ENCODE measurements around the gene CD28. TPM values are rescaled to one million over a fixed set of nuclear protein-coding genes. Genes with fewer than 3 reads are reported as not detected.

The CD28 gene
- total and polyA plus RNA-seq, 9 of the 15 experiments (the other 6 are each of a cell fraction or from before 2014, with no cell fraction given): 0.01 to 0.11 TPM; not detected in 7

DNA sequence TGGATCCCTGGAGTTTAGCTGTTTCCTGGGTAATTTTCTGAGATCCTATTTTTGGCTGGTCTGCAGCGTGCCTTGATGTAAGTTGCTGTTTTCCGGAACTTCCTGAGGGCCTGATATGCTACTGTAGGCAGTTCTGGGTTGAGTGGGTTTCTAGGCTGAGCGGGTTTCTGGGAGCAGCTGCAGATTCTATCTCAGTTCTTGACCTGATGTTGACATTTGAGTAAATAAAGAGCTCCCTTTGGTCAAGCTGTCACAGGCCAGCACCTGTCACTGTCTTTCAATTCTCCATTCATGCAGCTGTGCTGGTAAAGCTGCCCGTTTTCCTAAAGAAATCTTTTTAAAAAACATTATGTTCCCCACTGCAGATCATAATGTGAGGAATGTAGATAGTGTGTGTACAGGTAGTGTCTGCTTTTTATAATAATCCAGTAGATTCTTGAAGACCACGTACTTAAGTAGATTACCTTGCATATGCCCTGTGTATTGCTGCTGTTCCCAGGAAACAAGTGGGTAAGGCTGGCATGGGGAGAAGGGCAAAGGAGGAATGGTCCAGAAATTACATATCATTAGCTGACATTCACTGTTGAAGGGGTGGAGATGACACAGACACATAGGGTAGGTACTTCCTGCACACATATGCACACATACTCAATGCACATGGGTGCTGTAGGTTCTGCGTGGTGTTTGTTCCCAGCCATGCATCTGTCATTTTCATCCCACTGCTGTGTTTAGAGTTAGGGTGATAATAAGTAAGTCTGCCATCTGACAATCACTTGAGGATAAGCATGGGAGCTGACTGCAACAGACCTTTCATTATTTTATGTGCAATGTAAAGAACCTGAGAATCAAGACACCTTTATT is 25.9 kb downstream of the CD28 start:
- ChIA-PET CTCF (ENCODE audit: low intra/inter-chr PET ratio) (no interaction called here), POLR2A (interaction anchor here (2.2 kb wide), 1 partner anchor 12 kb away, joined by 6 read pairs; no protein-coding TSS in a partner anchor)
- no peaks in the 10 kb centered on the region for H4K20me1 ChIP-seq (replicated peaks; ENCODE audit: control insufficient read depth, insufficient read depth, low read length)
- H3K4me3 ChIP-seq: no peak overlapping the region
- no peak for FAIRE-seq
- no peaks in the 10 kb centered on the region for H3K4me1 ChIP-seq (replicated peaks in 1 of 2; ENCODE audit: control insufficient read depth in 2 of 2, insufficient read depth in 2 of 2, low read length in 2 of 2)
- ATAC-seq: no peak
- no peak overlapping the region for H3K27ac ChIP-seq (ENCODE audit: extremely low read depth, low read depth, low read length)
- no peaks in the 10 kb centered on the region for H3K36me3 ChIP-seq (ENCODE audit: control insufficient read depth, insufficient read depth, low read length)
- H3K9ac ChIP-seq (ENCODE audit: insufficient read depth in 1 of 2, low read depth in 2 of 2, low read length in 2 of 2): no peak overlapping the region
- intact Hi-C loops (cut with micrococcal nuclease): no loop called here
- TF ChIP-seq FOXA3 (CRISPR knock-in tag; conservative IDR thresholded peaks at IDR 0.05 in 1 of 2, IDR thresholded peaks at IDR 0.05 in 1 of 2): 0 out of 4 replicates have a peak, but pooled peaks of 1 of the 2 experiments have one; percentile 38
- no peak for TF ChIP-seq STAT5A (IDR thresholded peaks at IDR 0.05; ENCODE audit: borderline replicate concordance, low read length)
- 1% methylated on average over 6 of the region's 6 CpGs for WGBS (ENCODE audit: insufficient coverage, low coverage, missing lambda C conversion rate)
- no peak overlapping the region for H3K4me2 ChIP-seq (ENCODE audit: insufficient read depth, low read length)
- DNase-seq (ENCODE audit: extremely low read depth in 1 of 4, low spot score in 3 of 4): no peak
- H3K79me2 ChIP-seq (ENCODE audit: control insufficient read depth, insufficient read depth, low read length): no peaks in the 10 kb centered on the region
- H3K9me1 ChIP-seq (ENCODE audit: control insufficient read depth, insufficient read depth, low read length): no peaks in the 10 kb centered on the region
- H2AFZ ChIP-seq (ENCODE audit: low read depth, low read length): no peak overlapping the region
- no peaks in the 10 kb centered on the region for H3K9me3 ChIP-seq (replicated peaks; ENCODE audit: control insufficient read depth, insufficient read depth, low read depth, low read length)
- peaks cover 0 to 10% of the 10 kb centered on the region in 2 experiments; a peak in 1 of 5 replicates for H3K27me3 ChIP-seq (ENCODE audit: control insufficient read depth in 2 of 2, insufficient read depth in 2 of 2, low read length in 2 of 2)
- no TSS peak for BruUV-seq (replicated peaks)
- in situ Hi-C loops (cut with MboI): no loop called here

- Histone ChIP-seq H3K4me3 (no peak overlapping the region), H3K27ac (ENCODE audit: extremely low read depth, low read depth, low read length) (no peak overlapping the region), H3K9ac (ENCODE audit: insufficient read depth in 1 of 2, low read depth in 2 of 2, low read length in 2 of 2) (no peak overlapping the region), H3K27me3 (ENCODE audit: control insufficient read depth in 2 of 2, insufficient read depth in 2 of 2, low read length in 2 of 2) (peaks cover 0 to 10% of the 10 kb centered on the region in 2 experiments; a peak in 1 of 5 replicates), H3K9me3 (replicated peaks; ENCODE audit: control insufficient read depth, insufficient read depth, low read depth, low read length) (no peaks in the 10 kb centered on the region), H3K4me1 (replicated peaks in 1 of 2; ENCODE audit: control insufficient read depth in 2 of 2, insufficient read depth in 2 of 2, low read length in 2 of 2) (no peaks in the 10 kb centered on the region), H3K4me2 (ENCODE audit: insufficient read depth, low read length) (no peak overlapping the region), H4K20me1 (replicated peaks; ENCODE audit: control insufficient read depth, insufficient read depth, low read length) (no peaks in the 10 kb centered on the region), H2AFZ (ENCODE audit: low read depth, low read length) (no peak overlapping the region), H3K36me3 (ENCODE audit: control insufficient read depth, insufficient read depth, low read length) (no peaks in the 10 kb centered on the region), H3K79me2 (ENCODE audit: control insufficient read depth, insufficient read depth, low read length) (no peaks in the 10 kb centered on the region), H3K9me1 (ENCODE audit: control insufficient read depth, insufficient read depth, low read length) (no peaks in the 10 kb centered on the region)
- ChIA-PET POLR2A (interaction anchor here (2.2 kb wide), 1 partner anchor 12 kb away, joined by 6 read pairs; no protein-coding TSS in a partner anchor), CTCF (ENCODE audit: low intra/inter-chr PET ratio) (no interaction called here)
- ATAC-seq (no peak), DNase-seq (ENCODE audit: extremely low read depth in 1 of 4, low spot score in 3 of 4) (no peak), FAIRE-seq (no peak)
- in situ Hi-C loops (cut with MboI) (no loop called here), intact Hi-C loops (cut with micrococcal nuclease) (no loop called here)
- no peak for TF ChIP-seq TGIF2 (CRISPR knock-in tag; IDR thresholded peaks at IDR 0.05)
- BruUV-seq (replicated peaks): no TSS peak
- 0% methylated on average over 2 of the region's 3 CpGs for WGBS (ENCODE audit: insufficient coverage, low coverage, missing lambda C conversion rate)
Measured at GRCh38 chr2:203732953-203733510, 26.6 kb downstream of the CD28 start.

Measured in K562 (cell line).